AG04450 (cell line): ENCODE data around the gene METRNL. TPM values are rescaled to one million over a fixed set of nuclear protein-coding genes. Genes with fewer than 3 reads are reported as not detected.

Experiments
- CTCF ChIA-PET: fragments of 300-600, 350-600 bp; formaldehyde crosslinking; extraction: SDS; loops from one replicate; lab custom pipeline; 2022; ENCODE audit warnings: antibody characterized with exemption, inconsistent platforms; lab: Charles Lee
- POLR2A ChIA-PET: fragments of 350-600 bp; formaldehyde crosslinking; extraction: SDS; loops from one replicate; lab custom pipeline; 2021; ENCODE audit warnings: antibody characterized with exemption, inconsistent platforms; lab: Yijun Ruan, JAX
- DNase-seq: peaks from one replicate; pipeline ENCODE4 v3.0.0-alpha.2; 2011; ENCODE audit warnings: low read depth, low spot score
- H3K27ac ChIP-seq: one replicate; pipeline ENCODE4 v1.5.1; 2012; ENCODE audit warnings: low read depth, low read length, control low read depth
- H3K27me3 ChIP-seq: one replicate; pipeline ENCODE4 v1.6.0; 2012; ENCODE audit warnings: low read length; ENCODE audit not compliant: control insufficient read depth, insufficient read depth
- H3K4me3 ChIP-seq: 2 replicates; pipeline ENCODE4 v1.5.1; 2011; ENCODE audit warnings: mild to moderate bottlenecking, low read depth, low read length, control low read depth
- H3K9me3 ChIP-seq: 2 replicates; pipeline ENCODE4 v1.5.1; 2012; ENCODE audit warnings: low read length; ENCODE audit not compliant: control insufficient read depth, insufficient read depth
- polyA plus RNA-seq: library from polyadenylated mRNA; depleted of rRNA; stranded (reverse); fragments of >200 nt; gene quantifications from 2 replicates; pipeline ENCODE4 v1.2.3, GENCODE V29; 2011
- TF ChIP-seq, protein P1 (sequence below): IDR thresholded peaks from 2 replicates; pipeline ENCODE4 v1.5.1; 2011; ENCODE audit warnings: low read depth, low read length, control low read depth, inconsistent platforms

METRNL gene
- polyA plus RNA-seq, 1 experiment = 10.9 TPM

DNA sequence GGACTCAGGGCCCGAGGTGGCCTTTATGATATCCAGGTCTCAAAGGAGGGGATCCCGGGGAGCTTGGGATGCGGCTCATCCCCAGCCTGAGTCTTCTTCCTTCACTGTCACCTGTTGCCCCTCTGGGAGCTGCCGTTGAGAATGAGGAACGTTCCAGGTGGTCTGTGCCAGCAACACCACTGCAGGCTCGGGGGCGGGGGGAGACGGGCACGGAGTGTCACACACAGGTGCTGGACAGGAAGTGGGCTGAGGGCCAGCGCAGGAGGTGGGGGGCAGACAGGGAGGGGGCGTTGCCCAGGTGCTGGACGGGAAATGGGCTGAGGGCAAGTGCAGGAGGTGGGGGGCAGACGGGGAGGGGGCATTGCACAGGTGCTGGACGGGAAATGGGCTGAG, 28.2 kb downstream of the METRNL start:
- H3K4me3 ChIP-seq = no peak overlapping the region
- no peak for DNase-seq
- ChIA-PET POLR2A (no interaction called here), CTCF (no interaction called here)
- peaks cover 21% of the 10 kb centered on the region for H3K9me3 ChIP-seq
- TF ChIP-seq, protein P1, sequence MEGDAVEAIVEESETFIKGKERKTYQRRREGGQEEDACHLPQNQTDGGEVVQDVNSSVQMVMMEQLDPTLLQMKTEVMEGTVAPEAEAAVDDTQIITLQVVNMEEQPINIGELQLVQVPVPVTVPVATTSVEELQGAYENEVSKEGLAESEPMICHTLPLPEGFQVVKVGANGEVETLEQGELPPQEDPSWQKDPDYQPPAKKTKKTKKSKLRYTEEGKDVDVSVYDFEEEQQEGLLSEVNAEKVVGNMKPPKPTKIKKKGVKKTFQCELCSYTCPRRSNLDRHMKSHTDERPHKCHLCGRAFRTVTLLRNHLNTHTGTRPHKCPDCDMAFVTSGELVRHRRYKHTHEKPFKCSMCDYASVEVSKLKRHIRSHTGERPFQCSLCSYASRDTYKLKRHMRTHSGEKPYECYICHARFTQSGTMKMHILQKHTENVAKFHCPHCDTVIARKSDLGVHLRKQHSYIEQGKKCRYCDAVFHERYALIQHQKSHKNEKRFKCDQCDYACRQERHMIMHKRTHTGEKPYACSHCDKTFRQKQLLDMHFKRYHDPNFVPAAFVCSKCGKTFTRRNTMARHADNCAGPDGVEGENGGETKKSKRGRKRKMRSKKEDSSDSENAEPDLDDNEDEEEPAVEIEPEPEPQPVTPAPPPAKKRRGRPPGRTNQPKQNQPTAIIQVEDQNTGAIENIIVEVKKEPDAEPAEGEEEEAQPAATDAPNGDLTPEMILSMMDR = no peak
- H3K27me3 ChIP-seq = no peaks in the 10 kb centered on the region
- no peak overlapping the region for H3K27ac ChIP-seq

DNA sequence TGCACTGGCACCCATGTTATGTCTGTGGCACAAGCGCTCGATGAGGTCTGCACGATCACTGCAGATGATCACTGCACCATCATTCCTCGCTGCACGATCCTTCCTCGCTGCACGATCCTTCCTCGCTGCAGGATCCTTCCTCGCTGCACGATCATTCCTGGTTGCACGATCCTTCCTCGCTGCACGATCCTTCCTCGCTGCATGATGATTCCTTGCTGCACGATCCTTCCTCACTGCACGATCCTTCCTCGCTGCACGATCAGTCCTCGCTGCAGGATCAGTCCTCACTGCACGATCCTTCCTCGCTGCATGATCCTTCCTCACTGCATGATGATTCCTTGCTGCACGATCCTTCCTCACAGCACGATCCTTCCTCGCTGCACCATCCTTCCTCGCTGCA, 29.3 kb downstream of the METRNL start:
- no peak overlapping the region for H3K4me3 ChIP-seq
- TF ChIP-seq, protein P1 = no peak
- peaks cover 21% of the 10 kb centered on the region for H3K9me3 ChIP-seq
- H3K27me3 ChIP-seq = no peaks in the 10 kb centered on the region
- CTCF ChIA-PET = no interaction called here
- H3K27ac ChIP-seq = no peak overlapping the region
- no peak for DNase-seq
- POLR2A ChIA-PET = no interaction called here

DNA sequence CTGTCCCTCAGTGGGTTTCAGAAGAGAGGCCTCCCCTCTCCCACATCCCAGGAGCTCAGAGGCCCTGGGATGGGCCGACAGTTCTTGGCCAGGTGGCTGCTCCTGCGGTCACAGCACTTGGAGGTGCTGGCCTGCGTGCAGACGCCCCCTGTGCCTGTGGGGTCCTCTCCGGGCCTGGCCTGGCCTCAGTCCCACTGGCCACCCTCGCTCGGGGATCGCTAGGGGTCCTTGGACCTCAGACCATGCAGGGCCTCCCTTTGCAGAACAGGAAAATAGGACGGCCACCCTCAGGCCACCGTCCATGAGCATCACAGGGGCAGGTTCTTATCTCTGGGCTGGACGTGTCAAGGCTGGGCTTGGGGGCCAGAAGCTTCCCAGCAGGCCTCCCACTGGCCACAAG, 30.0 kb downstream of the METRNL start:
- no peak for DNase-seq
- Histone ChIP-seq H3K9me3 (peaks cover 21% of the 10 kb centered on the region), H3K27ac (no peak overlapping the region), H3K4me3 (no peak overlapping the region), H3K27me3 (no peaks in the 10 kb centered on the region)
- ChIA-PET POLR2A (interaction anchor here (0.6 to 1.8 kb wide), 3 partner anchors 26 to 80 kb away, joined by 4 to 10 read pairs (median 4); no protein-coding TSS in a partner anchor), CTCF (no interaction called here)
- TF ChIP-seq, protein P1 = no peak

DNA sequence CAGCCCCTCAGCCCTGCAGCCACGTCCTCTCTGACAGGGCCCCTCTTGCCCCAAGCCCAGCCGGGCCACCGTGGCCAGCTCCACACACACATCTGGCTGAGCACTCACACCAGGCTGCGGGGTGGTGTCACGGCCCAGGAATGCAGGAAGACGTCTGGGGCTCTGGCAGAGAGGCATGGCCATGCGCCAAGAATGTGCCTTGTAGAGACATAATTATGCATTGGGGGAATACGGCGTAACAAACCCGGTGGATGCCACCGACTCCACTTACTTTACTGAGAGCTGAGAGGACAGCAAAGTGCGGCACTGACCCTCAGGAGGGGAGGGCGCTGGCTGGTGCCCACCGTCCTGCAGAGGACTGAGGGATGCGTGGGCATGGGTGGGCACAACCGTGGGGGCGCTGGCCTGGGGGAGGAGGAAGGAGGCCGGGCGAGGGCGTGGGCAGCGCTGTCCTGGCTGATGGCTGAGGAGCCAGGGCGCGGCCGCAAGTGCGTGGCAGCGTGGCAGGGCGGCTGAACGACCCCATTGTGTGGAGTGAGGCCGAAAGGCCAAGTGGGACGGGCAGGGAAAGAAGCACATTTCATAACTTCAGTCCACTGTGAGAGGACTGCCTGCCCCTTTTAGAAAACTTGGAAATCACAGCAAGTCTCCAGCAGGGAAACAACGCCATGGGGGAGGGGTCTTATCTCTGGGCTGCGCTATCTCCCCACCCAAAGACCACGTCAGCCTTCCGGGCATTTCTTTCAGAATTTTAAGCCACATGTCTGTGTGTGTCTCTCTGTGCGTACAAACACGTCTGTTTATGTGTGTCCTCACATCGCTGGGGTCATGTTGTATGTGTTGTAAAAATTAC, 30.6 kb downstream of the METRNL start:
- DNase-seq = peak; percentile 88
- H3K9me3 ChIP-seq = peaks cover 21% of the 10 kb centered on the region
- H3K27ac ChIP-seq = peak overlapping the region; percentile 70
- CTCF ChIA-PET = no interaction called here
- POLR2A ChIA-PET = interaction anchor here (0.6 to 1.8 kb wide), 3 partner anchors 26 to 80 kb away, joined by 4 to 10 read pairs (median 4); no protein-coding TSS in a partner anchor
- H3K27me3 ChIP-seq = no peaks in the 10 kb centered on the region
- H3K4me3 ChIP-seq = peak overlapping the region; percentile 43
- TF ChIP-seq, protein P1 = no peak

DNA sequence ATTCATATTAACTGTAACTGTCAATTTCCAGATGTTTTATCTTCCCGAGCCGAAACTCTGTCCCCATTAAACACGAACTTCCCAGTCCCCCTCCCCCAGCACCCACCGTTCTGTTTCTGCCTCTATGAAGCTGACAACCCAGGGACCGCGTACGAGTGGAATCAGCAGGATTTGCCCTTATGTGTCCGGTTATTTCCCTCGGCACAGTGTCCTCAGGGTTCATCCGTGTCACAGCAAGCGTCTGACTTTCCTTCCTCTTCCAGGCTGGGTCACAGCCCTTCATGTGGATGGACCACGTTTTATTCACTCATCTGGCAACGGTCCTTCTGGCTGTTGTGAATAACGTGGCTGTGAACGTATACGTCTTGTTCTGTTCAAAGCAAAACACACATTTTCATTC, 31.3 kb downstream of the METRNL start:
- DNase-seq = no peak
- Histone ChIP-seq H3K27me3 (no peaks in the 10 kb centered on the region), H3K27ac (peak overlapping the region; percentile 70), H3K4me3 (peak overlapping the region; percentile 17; the same call in 1 of the 2 replicates), H3K9me3 (peaks cover 21% of the 10 kb centered on the region)
- TF ChIP-seq, protein P1 = no peak
- ChIA-PET POLR2A (interaction anchor here (1.8 kb wide), 1 partner anchor 27 kb away, joined by 10 read pairs; no protein-coding TSS in a partner anchor), CTCF (no interaction called here)
